Measurements from ENCODE around the gene GRAMD4.

GRAMD4 gene

DNA sequence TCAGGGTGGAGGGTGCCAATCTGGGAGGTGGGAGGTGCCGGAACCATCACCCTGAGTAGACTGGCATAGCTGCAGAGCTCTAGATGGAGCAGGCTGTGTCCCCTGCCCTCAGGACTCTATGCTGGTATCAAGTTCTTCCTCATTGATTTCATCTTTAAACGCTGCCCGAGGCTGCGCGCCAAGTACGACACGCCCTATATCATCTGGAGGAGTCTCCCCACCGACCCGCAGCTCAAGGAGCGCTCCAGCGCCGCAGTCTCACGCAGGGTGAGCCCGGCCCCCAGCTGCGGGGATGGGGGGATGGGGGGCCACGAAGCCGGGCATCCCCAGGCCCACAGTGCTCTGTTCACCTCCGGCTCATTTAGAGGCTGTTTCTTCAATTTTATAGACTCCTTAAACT, 52.5 kb downstream of the GRAMD4 start:
- DNase-seq (ENCODE audit: low spot score): no peak

GRCh38 chr22:46673205-46673604, 53.0 kb downstream of the GRAMD4 start:
- no peak for DNase-seq (ENCODE audit: low spot score)

DNA sequence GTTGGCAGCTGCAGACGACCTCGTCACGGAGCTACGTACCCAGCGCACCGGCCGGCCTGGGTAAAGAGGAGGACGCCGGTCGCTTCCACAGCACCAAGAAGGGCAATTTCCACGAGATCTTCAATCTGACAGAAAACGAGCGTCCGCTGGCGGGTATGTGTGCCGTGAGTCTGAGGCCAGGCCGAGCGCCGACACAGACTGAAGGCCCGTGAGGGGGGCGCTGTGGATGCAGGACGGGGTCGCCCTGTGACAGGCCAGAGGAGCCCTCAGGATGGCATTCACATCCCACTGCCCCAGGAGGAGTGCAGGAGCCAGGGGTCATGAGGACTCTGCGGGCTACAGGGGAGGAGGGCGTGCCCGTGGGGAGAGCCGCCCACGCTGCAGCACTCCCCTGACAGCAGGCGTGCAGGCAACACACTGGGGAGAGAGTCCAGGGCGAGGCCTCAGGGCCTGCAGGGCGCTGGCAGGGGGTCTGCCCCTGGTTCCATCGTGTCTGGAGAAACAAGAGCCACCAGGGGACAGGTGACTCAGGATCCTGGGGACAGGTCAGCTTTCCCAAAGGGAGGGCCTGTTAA, 53.6 kb downstream of the GRAMD4 start:
- no peak for DNase-seq (ENCODE audit: low spot score)

GRCh38 chr22:46674367-46674781, 54.2 kb downstream of the GRAMD4 start:
- DNase-seq (ENCODE audit: low spot score): no peak

GRCh38 chr22:46674906-46675305, 54.7 kb downstream of the GRAMD4 start:
- DNase-seq (ENCODE audit: low spot score): no peak

- DNase-seq (ENCODE audit: low spot score): no peak
These were observed 55.3 kb downstream of the GRAMD4 start for GRCh38 chr22:46675479-46675878.

DNA sequence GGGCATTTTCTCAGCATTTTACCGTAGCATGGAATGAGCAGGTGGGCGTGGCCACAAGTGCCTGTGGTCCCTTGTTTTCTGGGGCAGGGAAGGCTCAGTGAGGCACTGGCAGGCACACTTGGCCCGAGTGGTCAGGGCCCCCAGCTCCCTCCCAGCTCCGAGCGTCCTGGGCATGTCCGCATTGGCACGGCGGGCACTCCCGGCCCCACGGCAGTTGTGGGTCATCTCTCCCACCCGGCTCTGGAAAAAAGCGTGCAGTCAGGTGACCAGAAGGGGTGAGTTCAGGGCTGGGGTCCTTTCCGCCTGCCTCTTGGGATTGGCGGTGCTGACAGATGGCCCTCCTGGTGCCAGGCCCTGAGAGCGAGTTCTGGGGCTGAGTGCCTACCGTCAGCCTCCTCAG, 55.8 kb downstream of the GRAMD4 start:
- DNase-seq (ENCODE audit: low spot score): no peak

DNA sequence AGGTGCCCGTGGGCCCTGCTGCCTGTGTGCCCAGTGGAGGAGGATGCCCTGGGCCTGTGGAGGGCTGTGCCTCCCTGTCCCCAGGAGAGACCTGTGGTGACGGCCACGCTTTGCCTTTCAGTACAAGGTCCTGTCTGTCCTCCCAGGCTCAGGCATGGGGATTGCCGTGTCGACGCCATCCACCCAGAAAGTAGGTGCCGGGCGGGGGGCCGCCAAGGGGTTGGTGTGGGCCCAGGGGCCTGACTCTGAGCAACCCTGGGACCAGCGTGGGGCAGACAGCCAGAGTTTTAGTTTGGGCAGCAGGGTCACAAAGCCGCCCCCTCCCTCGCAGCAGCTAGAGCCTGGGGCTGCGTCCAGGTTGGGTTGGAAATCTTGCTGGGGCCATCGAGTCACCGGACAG, 56.3 kb downstream of the GRAMD4 start:
- DNase-seq (ENCODE audit: low spot score): no peak

DNA sequence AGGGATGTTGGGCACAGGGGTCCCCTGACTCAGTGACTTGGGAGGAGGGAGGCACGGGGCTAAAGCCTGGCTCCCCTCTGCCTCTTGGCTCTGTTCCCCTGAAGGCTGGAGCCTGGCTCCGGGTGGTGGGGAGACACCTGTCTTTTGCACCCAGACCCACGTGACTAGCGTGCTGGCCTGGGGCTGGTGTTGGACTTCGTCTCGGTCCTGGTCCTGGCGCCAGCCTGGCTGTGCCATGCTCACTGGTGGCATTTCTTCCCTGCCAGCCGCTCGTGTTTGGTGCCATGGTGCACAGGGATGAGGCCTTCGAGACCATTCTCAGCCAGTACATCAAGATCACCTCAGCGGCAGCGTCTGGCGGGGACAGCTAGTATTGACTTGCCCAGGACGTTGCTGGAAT, 56.7 kb downstream of the GRAMD4 start:
- DNase-seq (ENCODE audit: low spot score): no peak

DNA sequence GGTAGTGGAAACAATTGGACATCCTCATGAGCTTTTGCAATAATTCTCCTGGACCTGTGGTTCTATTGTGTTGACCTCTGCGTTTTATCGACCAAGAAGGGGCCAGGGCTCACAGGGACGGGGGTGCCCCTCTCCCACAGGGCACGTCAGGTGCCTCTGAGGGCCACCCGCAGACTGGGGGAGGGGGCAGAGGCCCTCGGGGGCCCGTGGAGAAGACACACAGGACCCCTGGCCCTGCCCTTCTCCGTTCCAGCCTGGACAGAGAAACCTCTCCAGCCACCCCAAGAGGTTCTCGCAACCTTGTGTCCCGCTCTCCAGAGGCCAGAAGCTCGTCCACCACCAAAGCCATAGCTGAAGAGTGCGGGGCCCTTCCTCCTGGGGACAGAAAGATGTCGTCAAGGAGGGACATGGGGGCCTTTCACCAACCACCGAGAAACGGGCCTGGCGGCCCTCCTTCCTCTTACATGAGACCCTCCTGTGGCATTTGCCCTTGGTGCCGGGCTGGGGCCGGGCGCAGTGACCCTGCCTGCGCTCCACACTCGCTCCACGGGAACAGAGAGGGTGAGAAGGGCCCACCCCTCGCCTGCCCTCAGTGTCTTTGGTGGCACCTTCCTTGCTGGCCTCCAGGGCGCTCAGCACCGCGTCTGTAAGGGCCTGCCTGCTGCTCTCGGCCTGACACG, 57.3 kb downstream of the GRAMD4 start:
- no peak for DNase-seq (ENCODE audit: low spot score)

- no peak for DNase-seq (ENCODE audit: low spot score)
These were observed 57.9 kb downstream of the GRAMD4 start for GRCh38 chr22:46678003-46678657.

- DNase-seq (ENCODE audit: low spot score): no peak
These were observed 58.9 kb downstream of the GRAMD4 start for GRCh38 chr22:46678785-46679700.

- no peak for DNase-seq (ENCODE audit: low spot score)
These were observed 59.6 kb downstream of the GRAMD4 start for GRCh38 chr22:46679706-46680269.

DNA sequence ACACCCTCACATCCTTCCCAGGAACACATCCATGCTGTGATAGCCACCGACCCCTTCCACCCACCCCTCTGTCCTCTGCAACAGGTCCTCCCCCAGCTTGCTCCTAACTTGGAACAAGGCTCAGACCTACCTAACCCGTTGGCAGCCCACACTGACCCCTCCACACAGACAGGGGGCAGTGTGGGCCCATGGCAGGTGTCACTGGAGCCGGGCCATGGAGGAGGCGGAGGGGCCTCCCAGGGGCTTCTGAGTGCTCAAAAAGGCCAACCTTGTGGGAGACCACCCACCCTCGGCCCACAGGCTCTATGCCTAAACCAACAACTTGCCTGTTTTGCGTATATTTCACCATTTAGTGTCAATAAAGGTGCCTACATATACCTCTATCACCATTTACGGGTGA, 60.8 kb downstream of the GRAMD4 start:
- DNase-seq (ENCODE audit: low spot score): no peak

DNA sequence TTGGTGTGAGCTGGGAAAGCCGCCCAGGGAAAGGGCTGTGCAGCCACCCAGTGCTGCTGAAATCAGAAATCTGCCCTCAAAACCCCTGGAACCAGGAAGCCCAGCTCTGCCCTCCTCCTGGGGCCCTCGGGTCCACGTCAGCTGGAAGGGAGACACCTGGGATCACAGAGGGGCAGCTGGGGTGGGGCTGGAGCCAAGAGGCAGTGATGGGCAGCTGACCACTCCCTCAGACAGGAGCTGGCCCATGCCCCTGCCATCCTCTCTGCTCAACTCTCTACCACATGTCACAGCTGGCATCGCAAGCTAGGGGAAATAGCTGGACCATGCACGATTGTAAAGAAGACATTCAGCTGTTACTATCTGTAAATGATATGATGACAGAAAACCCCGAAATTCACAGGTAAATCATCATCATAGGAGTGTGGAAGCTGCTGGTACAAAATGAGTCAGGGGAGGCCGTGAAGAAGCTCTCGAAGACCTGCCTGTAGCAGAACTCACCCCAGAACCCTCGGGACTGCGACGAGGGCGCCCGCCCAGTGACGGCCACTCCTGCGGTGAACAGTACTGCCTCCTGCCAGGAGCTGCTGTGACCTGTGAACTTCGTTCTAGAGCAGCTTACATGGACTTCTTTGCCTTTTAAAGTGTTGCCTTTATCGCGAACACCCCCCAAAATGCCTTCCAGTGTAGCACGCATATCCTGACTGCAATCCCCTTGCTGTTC, 62.0 kb downstream of the GRAMD4 start:
- DNase-seq (ENCODE audit: low spot score): no peak

DNA sequence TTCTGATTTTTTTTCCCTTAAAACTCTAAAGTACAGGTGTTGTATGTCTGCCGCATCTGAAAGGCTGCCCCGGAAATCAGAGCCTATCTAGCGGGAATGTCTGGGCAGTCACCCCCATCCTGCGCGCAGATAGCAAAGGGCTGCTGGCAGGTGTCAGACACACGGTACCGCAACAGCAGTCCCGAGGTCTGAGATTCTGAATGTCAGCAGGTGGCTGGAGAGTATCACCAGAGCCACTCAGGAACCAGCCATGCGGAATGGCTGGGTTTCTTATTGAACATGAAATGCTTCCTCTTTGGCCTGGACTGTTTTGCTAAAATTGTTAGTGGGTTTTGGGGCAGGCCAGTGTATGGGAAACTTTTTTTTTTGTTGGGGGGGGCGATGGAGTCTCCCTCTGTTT, 64.5 kb downstream of the GRAMD4 start:
- no peak for DNase-seq (ENCODE audit: low spot score)

DNA sequence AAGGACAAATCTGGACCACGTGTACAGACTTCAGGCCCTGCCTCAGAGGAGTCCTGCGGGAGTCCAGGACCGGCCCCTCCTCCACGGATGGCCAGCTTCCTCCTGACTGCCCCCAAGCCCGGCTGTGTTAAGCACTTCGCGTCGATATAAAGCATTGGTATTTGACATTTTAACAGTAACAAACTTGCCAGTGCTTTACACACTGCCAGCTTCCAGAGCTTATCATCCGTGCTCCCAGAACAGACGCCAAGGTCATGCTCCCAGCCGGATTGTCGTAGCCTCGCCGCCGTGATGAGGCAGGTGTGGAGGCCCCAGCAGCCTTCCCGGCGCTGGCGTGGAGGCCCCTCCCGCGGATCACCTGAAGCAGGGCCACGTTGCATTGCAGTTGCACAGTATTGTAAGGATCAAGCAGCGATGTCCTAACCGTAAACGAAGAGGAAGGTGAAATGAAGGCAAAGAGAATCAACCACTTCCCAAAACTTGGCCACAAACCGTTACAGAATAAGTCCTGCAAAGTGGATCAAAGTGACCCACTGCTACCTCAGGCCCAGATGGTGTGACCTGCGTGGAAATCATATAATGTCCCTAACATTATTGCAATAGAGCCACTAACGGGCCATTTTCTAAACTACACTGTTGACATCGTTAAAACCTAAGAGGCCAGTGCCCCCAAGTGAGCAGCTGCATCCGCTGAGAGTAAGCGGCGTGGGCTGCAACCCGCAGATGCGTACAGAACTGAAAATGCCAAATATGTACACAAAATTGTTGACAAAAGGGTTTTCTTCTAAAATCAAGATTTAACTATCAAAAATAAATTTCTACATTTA, 66.2 kb downstream of the GRAMD4 start:
- no peak for DNase-seq (ENCODE audit: low spot score)

- DNase-seq (ENCODE audit: low spot score): no peak
These were observed 66.9 kb downstream of the GRAMD4 start for GRCh38 chr22:46687048-46687444.

- DNase-seq (ENCODE audit: low spot score): no peak
These were observed 67.3 kb downstream of the GRAMD4 start for GRCh38 chr22:46687460-46687859.

- DNase-seq (ENCODE audit: low spot score): no peak
These were observed 68.8 kb downstream of the GRAMD4 start for GRCh38 chr22:46688949-46689348.

DNA sequence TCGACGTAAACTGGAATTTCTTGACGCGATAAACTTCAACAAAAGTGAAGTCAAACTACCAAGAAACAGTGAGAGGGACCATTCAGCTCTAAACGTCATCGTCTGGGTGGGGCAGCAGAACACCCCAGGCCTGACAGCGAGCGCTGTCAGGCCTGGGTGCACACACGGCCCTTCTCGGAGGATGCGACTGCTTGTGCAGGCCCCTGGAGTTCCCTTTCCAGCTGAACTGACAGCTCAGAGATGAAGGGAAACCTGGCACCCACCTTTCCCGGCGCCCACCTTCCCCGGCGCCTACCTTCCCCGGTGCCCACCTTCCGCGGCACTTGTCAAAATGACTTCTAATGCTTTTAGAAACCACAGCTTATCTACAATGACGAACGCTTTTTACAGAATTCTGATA, 70.0 kb downstream of the GRAMD4 start:
- no peak for DNase-seq (ENCODE audit: low spot score)

Data from globus pallidus (tissue), 1 donor.